Stimulated activated CD4-positive, alpha-beta T cell treated with anti-CD3 and anti-CD28 coated beads, Interleukin-2, amount 100 ng/mL, for 24 hours (primary cell): ENCODE data around the gene SPIRE2.

Source experiments
- DNase-seq, 2 donors: peaks; one replicate each; pipeline ENCODE4 v3.0.0-alpha.2; 2020

SPIRE2 gene

GRCh38 chr16:89837014-89837546 is 8.8 kb downstream of the SPIRE2 start:
- DNase-seq, result no peak

DNA sequence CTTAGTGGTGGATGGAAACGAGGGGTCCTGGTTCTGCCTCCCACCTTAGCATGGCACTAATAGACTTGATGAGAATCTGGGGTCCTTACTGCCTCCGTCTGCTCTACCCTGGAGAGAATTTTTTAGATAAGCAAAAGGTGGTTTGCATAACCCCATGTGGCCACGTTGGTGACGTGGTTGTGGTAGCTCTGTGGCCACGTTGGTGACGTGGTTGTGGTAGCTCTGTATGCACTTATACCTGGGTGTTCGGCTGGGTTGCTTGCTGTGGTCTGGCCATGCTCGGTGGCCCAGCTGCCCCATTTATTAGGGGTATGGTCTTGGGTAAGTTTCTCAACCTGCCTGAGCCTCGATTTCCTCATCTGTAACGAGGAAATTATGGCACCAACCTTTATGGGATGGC is 13.0 kb downstream of the SPIRE2 start:
- DNase-seq, result peak in 1 of 2 donors; percentile 27

GRCh38 chr16:89842471-89843408 is 14.5 kb downstream of the SPIRE2 start:
- DNase-seq, result no peak

- no peak for DNase-seq
Observed at GRCh38 chr16:89843409-89844350, 15.4 kb downstream of the SPIRE2 start.

DNA sequence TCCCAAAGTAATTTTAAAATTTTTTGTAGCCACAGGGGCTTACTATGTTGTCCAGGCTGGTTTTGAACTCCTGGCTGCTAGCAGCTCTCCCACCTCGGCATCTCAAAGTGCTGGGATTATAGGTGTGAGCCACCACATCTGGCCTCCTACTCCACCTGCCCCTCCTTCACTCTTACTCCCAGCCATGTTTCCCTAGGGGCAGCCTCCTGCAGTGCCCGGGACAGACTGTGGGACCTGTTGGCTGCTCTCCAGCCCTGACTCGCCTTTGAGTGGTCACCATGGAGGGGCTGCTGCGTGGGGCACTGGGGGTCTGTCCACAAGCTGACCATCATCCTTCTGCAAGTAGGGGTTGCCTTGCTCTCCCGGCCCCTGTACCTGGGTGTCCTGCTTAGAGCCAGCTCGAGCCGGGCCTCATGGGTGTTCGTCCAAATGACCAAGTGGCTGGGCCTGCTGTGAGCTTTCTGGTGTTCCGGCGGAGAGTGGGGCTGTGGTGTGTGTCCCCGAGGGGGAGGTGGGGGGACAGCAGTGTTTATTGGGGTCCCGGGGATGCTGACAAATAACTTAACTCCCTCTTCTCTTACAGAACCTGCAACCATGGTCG is 16.6 kb downstream of the SPIRE2 start:
- DNase-seq, result no peak

DNA sequence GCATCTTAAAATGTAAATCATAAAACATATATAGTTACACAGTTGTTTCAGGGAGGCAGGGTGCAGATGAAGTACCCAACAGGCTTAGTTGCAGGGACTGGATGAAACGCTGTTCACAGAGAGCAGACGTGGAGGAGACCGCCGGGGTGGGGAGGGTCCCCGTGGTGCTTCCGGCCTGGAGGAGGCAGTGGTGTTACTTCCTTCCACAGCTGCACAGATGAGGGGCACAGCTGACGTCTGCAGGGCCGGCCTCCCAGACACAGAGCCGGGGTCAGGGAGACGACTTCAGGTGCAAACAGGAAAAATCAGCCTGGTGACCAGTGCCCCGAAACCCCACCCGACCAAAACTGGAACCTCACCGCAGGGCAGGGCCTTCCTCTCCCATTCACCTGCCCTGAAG is 17.1 kb downstream of the SPIRE2 start:
- DNase-seq, result peak in 1 of 2 donors; percentile 14

- DNase-seq, result no peak
Observed at GRCh38 chr16:89847051-89847939, 19.0 kb downstream of the SPIRE2 start.

GRCh38 chr16:89847940-89848297 is 19.6 kb downstream of the SPIRE2 start:
- no peak for DNase-seq

DNA sequence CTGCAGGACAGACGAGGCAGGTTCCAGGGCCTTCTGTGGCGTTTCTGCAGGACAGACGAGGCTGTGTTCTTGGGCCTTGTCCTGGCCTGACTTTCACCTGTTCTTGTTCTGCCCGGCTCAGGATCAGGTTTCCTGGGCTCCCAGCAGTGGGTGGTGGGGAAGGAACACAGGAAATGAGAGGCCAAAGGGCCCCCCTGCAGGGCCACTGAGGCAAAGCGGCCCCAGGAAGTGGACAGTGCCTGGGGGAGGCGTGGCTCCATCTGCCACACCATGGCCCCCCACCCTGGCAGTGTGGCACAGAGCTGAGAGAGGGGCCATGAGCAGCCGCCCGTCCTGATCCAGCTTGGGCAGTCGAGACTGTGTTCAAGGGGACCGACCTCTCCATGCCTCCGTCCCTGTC is 20.7 kb downstream of the SPIRE2 start:
- no peak for DNase-seq

DNA sequence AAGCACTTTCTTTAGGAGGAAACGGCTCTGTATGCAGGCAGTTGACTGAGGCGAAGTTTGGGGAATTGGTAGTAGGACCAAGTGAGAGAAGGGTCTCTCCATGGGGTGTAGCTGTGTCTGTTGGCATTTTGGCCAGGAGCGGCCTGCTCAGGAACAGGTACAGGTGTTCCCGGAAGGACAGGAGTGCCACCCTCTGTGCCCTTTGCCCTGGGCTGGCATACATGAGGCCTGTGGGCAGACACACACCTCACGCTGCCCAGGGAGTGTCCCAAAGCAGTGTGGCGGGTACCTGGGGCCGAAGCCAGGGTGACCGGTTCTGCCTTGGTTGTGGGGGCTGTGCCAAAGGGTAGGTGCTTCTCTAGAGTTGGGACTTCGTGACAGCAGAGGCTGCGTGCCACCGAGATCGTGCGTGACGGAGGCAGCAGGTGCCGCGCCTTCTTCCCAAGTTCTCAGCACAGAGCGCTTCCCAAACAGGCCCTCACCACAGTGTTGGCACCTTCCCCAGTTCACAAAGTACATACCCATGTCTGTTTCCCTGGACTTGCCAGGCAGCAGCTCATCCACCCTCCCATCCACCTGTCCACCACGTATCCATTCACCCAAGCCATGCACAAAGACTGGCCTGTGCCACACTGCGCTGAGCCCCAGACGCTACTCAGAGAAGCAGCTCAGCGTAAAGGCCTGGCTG is 25.2 kb downstream of the SPIRE2 start:
- no peak for DNase-seq

DNA sequence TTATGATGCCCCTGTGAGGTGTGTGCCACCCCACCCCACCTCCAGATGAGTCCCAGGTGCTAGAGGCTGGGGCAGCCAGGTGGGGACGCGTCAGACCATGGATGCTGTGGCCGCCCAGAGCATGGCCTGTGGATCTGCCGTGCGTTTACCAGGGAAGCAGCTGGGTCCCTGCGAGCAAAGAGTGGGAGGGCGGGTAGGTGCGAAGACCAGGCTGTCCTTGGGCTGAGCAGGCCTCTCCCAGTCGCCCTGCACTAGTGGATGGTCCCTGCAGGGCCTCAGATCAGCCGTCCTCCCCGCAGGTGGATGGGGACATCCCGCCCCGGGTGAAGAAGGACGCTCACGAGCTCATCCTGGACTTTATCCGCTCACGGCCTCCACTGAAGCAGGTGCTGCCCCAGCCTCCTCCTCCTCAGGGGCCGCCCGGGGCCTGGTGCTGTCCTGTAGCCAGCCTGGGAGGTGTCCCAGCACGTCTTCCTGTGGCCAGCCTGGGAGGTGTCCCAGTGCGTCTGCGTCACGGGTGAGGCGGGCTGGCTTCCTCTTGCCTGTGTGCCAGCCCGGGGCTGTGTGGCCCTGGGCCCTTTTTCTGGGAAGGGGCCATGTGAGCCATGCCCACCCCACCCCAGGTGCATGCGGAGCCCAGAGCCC is 27.1 kb downstream of the SPIRE2 start:
- DNase-seq, result no peak

- no peak for DNase-seq
Observed at GRCh38 chr16:89855986-89856385, 27.7 kb downstream of the SPIRE2 start.

DNA sequence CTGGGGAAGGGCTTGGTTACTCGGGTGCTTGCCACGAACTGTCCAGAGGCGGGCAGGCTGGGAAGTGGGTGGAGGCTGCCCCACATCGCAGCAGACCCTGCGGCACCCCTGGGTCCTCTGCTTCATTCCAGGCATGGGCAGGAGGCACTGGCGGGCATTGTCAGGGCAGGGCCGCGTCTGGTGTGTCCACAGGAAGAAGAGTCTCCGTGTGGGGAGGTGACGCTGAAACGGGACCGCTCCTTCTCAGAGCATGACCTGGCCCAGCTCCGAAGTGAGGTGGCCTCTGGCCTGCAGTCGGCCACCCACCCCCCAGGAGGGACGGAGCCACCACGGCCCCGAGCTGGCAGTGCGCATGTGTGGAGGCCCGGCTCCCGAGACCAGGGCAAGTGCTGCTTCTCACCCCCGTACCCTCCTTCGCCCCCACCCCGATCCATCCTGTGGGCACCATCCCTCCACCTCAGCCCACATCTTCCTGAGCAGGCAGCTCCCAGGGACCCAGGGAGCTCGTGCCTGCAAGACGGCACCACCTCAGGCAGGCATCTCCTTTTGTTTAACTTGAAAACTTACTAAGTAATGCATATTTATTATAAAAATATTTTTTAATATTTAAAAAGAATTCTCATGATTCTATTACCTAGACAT is 30.8 kb downstream of the SPIRE2 start:
- no peak for DNase-seq

- DNase-seq, result no peak
Observed at GRCh38 chr16:89859615-89860007, 31.3 kb downstream of the SPIRE2 start.

DNA sequence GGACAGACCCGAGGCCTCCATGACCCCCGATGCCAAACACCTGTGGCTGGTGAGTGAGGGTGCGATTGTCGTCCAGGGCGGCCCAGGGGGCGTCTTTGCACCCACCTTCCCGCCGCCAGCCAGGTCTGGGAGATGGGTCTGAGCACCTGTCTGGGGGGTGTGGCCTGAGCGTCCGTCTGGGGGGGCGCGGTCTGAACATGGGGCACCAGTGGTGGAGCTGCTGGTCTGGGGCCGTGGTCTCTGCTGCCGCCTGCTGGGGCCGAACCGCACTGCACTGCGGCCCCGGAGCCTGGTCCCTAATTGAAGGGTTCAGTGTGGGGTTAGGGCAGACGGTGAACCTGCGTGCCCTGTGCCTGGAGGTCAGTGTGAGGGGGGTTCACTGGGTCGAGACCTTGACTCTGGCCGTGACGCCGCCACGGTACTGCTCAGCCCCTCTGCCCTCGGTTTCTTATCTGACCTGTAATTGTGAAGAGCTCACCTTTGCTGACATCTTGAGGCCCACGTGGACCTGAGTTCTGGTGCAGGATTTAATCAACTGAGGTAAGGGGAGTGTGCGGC is 32.6 kb downstream of the SPIRE2 start:
- DNase-seq, result peak; percentile 81 to 83

DNA sequence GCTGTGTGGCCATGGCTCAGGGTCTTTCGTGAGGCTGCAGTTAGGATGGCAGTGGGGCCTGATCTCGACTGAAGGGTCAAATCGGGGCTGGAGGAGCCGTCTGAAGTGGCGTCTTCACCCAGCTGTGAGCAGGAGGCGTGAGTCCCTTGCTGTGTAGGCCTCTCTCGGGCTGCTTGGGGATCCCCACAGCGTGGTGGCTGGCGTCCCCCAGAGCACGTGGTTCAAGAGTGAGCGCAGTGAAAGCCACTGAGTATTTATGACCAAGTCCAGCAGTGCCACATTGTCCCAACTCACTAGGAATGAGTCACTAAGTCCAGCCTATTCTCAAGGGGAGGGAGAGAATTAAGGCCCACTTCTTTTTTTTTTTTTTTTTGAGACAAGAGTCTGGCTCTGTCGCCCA is 33.4 kb downstream of the SPIRE2 start:
- no peak for DNase-seq

DNA sequence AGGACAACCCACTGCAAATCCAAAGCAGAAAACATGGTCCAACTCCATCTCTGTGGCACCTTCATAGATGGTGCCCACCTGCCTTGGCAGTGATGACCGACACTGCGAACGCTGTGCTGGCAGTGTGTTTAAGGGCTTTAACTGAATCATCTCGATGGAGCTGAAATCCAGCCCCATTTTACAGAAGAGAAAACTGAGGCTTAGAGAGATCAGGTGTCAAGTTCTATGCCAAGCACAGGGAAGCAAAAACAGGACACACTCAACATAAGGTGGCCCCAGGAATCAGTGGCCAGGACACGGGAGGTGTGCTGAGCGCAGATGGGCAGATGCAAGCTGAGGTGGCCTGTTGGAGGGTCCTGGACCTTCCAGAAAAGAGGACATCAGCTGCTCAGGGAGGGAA is 34.5 kb downstream of the SPIRE2 start:
- DNase-seq, result no peak

DNA sequence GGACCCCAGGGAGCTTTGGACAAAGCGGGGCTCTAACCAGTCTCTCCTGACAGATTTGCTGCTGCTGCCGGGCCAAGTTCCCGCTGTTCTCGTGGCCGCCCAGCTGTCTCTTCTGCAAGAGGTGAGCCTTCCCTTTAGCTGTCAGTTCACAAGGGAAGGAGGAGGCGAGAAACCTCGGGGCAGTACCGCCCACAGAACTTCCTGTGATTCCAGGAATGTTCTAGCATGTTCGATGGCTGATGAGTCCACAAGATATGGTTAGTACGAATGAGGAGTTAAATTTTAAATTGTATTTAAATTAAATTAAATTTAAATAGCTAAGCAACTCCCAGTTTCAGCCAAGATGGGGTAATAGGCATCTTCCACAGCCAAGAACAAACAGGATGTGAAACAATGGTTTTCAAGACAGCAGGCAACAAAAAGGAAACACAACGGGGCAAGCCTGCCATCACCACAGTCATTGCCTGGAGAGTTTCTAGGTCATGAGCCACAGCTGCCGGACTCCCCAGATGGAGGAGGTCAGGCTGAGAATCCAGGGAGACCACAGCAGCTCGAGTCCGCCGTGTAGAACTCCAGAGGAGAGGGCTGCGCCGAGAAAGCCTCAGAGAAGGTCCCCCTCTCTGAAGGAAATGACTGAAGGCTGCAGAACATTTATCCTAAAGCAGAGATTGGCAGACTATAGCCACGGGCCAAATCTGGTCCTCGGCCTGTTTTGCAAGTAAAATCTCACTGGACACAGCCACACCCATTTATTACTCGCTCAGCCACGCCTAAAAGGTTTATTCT is 35.7 kb downstream of the SPIRE2 start:
- DNase-seq, result peak; percentile 30 to 50

- DNase-seq, result no peak
Observed at GRCh38 chr16:89864527-89864820, 36.2 kb downstream of the SPIRE2 start.
